Globus pallidus (tissue), 1 donor: ENCODE results near the gene MORN3.

Experiments used
- DNase-seq: peaks from one replicate; pipeline ENCODE4 v3.0.0-alpha.2; 2015; ENCODE audit warnings: low spot score

MORN3 gene

DNA sequence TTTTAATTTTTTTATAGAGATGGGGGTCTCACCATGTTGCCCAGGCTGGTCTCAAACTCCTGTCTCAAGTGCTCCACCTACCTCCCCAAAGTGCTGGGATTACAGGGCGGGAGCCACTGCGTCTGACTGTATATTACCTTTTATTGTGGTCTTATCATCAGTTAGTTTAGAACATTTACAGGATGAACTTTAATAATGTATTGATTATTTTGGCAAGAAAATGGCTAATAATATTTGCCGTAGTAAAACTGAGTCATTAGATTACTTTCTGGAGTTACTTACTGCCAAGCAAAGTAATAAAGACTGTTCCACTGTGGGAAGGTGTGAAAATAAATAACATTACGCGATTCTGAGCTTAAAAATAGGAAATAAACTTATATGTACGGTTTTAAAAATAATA, 66.7 kb downstream of the MORN3 start:
- no peak for DNase-seq

DNA sequence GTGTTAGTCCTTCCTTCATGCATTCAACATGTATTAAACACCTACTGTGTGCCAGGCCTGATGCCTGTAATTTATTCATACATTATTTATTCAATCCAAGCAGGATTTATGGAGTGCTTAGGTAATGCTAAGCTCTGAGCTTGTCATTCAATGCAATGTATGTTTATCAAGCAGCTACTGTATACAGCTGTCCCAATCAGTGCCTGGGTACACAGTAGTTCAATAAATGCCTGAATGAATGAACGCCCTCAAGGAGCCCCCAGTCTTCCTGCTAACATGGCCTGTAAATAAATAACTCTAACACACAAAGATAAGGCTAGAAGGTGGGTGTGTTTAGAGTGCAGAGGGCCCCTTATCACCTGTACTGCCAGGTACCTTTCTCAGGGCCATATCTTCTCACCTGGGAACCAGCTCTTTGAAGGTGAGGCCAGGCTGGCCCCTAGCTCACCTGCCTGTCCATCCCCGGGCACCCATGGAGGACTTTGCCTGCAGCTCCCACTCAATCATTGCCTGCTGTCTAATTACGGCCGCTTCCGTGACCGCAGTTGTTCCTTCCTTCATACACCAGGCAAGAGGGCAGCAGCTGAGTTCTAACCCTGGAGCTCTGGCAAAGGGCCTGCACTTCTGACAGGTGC, 68.6 kb downstream of the MORN3 start:
- DNase-seq, result no peak
